Activated naive CD4-positive, alpha-beta T cell treated with anti-CD3 and anti-CD28 coated beads, Interleukin-2, amount 50 U/mL, for 16 hours (primary cell): ENCODE data around the gene BARHL1.

Experiments used
- DNase-seq: peaks from one replicate; pipeline ENCODE4 v3.0.0-alpha.2; 2020

Gene BARHL1

GRCh38 chr9:132588501-132589147 lies 6.2 kb downstream of the BARHL1 start:
- DNase-seq, result no peak

DNA sequence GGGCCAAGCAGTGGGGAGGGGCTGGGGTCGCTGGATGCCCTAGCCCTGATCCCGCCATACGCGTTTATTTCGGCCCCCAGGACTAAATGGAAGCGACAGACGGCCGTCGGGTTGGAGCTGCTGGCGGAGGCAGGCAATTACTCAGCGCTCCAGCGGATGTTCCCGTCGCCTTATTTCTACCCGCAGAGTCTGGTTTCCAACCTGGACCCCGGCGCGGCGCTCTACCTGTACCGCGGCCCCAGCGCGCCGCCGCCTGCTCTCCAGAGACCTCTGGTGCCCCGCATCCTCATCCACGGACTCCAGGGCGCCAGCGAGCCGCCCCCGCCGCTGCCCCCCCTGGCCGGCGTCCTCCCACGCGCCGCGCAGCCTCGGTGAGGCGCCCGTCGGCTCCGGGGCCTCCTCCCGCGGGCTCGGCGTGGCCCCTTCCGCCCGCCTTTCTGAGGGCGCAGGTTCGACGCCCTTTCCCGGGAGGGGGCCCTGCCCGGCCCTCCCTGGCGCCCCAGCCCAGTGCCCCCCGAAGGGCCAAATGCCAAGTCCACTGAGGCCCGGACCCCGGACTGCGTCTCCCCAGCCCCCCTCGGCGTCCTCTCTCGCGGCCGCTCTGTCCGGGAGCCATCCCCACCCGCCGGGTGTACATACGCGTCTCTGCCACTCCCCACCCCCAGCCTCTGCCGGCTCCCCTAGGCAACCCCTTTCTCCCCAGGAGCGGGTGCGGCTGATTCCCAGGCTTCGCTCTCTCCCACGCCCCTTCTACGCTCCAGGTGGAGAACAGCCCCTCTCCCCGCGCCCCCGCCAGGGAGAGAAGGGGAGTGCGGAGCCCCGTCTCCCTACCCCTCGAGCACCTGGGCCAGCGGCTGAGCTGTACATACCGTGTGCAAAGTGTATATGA lies 7.0 kb downstream of the BARHL1 start:
- no peak for DNase-seq

DNA sequence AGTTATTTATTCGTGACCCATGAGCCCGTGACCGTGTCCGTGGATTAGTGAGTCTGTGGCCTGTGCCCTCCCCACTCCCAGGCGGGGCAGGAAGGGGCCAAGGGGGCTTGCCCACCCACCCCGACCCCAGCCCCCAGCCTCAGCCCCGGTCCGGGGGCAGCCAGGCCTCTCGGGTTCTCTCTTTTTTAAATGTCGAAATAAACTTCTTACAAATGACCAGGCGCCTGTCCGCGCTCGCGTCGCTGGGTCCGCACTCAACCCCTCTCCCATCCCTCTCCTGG lies 7.6 kb downstream of the BARHL1 start:
- DNase-seq, result no peak

DNA sequence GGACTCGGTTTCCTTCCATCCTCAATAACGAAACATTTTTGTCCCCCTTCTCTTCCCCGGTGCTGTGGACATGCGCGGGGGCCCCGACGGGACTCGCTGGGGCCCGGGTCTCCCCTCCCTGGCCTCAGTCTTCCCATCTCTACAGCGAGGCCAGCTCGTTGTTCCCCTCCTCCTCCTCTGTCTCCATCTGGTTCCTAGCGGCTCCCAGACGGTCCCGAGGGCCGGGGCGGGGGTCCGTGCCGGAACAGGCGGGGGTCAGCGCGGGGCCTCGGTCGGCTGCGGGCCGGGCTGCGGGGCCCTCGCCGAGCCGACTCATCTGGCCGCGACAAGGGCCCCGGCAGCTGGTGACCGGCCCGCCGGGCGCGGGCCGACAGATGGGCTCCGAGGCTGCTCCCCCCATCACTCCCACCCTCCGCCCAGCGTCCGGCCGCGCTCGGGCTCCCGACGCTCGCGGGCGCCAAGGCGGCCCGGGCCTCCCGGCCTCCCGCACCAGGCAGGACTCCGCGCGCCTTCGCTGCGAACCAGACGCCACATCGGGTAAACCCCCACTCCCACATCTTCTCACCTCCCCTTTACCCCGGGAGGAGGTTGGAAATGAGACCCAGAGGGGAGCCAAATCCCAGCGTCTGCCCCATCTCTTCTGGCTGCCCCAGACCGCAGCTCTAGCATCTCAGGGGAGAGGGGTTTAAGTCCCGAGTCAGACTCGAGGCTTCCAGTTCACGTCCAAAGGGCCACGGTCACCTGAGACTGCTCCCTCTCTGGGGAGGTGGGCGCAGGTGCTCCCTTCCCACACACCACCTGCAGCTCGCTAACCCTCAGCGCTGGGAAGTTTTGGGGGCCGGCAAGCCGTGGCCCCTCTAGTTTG lies 8.1 kb downstream of the BARHL1 start:
- no peak for DNase-seq

- DNase-seq, result no peak
These were observed 8.8 kb downstream of the BARHL1 start for GRCh38 chr9:132591244-132591643.

GRCh38 chr9:132591751-132592314 lies 9.4 kb downstream of the BARHL1 start:
- DNase-seq, result no peak

GRCh38 chr9:132592451-132592850 lies 10.0 kb downstream of the BARHL1 start:
- no peak for DNase-seq

DNA sequence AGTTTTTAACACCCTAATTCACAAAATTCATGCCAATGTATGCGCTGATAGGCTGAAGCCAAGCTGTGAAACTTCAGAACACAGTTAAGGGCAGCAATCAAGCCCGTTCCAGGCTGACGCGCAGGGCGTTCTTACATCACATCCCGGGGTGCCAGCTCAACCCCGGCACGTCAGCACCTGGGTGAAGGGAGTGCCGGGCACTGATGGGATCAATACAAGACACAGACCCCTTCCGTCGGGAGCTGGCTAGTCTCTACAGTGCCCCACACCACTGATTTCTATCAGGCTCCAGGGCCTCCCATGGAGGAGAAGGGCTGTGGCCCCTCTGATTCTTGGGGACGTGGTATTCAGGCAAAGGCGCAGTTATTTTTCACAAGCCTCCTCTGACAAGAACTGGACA lies 12.0 kb downstream of the BARHL1 start:
- DNase-seq, result no peak

- DNase-seq, result no peak
These were observed 12.9 kb downstream of the BARHL1 start for GRCh38 chr9:132595319-132595718.

GRCh38 chr9:132596200-132596599 lies 13.8 kb downstream of the BARHL1 start:
- no peak for DNase-seq

DNA sequence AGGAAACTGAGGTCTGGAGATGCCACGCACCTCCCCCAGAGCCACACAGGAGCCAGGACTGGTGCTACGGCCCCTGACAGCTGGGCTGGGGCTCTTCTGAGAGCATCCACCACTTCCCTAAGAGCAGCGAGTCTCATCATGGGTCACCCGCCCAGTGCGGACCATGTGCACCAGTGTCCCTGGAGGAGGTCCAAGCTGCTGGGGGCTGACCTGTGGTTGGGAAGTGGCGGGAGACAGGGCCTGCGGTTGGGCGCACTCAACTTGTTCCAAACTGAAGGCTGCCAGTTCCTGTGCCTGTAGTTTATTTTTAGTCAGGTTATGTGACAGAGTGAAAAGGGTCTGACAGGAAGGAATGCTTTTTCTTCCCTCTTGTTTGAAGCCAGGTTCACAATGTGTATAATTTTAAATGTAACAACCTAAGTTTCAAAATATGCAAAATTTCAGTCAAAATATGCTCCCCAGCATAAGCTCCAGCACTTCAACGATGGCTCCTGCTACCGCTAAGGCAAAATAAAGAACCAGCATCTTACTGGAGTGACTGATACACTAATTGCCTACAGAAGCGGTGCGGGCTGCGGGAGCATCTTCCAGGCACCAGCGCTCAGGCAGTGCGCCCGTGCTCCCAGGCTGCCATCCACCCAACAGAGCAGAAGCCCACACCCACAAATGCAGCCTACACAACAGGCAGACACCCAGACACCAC lies 14.8 kb downstream of the BARHL1 start:
- no peak for DNase-seq

GRCh38 chr9:132600326-132600984 lies 18.0 kb downstream of the BARHL1 start:
- no peak for DNase-seq

GRCh38 chr9:132602207-132602606 lies 19.8 kb downstream of the BARHL1 start:
- DNase-seq, result no peak

DNA sequence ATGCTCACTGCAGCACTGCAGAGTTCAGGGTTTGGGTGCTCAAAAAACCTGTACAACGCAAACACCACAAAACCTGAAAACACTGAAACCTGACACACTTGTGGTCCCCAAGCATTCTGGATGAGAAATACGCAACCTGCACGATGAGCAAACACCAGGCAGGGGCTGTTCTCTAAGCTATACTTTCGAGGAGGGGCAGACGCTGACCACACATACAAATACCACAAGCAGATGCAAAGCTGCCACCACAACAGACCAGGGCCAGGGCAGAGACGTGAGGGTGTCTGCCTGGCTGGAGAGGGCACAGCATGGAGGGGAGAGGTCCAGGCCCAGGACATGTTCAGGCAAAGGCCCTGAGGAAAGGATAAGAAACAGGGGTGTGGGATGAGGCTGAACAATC lies 23.0 kb downstream of the BARHL1 start:
- no peak for DNase-seq

DNA sequence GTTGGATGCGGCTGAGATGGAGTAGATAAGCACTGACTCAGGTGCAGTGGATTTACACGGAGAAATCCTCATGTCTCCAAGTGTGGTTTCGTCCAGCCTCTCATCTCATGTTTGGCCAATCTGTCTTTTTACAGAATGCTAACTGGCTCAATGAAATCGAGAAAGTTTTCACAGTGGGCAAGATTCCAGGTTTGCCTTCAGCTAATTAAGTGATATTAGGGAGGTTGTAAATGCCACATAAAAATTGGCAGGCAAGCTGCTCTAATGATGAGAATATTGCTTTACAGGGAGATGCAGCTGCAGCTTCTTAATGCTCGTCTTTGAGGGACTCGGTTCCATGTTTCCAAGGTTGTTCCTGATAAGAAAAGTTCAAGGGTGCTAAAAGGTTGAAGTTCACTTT lies 23.7 kb downstream of the BARHL1 start:
- DNase-seq, result no peak

DNA sequence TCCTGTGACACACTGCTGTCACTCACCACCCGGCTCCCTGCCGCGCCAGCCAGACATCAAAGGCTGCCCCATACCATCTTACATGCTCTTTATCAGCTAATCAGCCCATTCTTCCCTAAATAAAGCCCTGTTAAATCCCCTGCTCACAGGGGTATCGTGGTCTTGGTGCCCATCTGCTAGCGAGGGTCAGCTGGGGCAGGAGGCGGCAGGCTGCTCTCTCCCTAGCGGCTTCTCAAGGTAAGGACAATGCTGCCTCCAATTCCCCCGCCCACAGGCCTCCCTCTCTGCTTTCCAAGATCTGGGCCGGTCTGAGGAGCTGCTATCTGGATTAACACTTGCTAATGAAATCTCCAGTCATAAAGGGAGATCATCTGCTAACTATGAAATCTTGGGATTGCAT lies 26.8 kb downstream of the BARHL1 start:
- no peak for DNase-seq

DNA sequence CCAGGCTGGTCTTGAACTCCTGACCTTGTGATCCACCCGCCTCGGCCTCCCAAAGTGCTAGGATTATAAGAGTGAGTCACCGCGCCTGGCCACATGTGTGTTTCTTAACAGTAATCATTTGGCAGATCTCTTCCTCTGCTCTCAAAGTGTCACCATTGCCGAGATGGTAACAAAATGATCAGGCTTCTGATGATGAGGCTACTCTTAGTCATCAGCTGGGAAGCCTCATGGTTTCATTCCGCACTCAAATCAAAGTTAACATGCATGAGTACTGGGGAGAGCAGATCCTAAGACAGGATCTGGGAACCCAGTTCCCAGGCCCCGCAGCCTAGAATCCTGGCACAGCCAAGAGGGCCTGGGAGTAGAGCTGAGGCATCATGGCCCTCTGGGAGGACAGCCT lies 27.4 kb downstream of the BARHL1 start:
- DNase-seq, result no peak

GRCh38 chr9:132610661-132611060 lies 28.3 kb downstream of the BARHL1 start:
- DNase-seq, result no peak

DNA sequence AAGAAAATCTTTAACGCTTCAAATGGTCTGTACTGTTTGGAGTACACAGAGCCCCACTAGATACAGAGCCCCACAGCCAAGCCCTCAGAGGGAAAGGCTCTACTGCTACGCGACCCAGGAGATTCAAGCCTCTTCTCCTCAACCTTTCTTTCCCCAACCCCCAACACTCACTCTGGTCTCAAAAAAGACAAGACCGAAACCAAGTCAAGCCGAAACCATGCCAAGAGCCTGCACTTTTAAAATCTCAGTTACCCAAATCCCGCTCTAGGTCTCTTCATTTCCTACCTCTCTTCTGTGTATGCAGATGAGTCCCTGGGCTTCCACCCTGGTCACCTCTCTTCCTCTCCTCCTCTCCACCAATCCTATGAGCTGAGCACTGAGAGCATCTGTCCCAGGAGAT lies 31.9 kb downstream of the BARHL1 start:
- no peak for DNase-seq

GRCh38 chr9:132615774-132616173 lies 33.4 kb downstream of the BARHL1 start:
- DNase-seq, result no peak

- no peak for DNase-seq
These were observed 34.3 kb downstream of the BARHL1 start for GRCh38 chr9:132616725-132617124.

DNA sequence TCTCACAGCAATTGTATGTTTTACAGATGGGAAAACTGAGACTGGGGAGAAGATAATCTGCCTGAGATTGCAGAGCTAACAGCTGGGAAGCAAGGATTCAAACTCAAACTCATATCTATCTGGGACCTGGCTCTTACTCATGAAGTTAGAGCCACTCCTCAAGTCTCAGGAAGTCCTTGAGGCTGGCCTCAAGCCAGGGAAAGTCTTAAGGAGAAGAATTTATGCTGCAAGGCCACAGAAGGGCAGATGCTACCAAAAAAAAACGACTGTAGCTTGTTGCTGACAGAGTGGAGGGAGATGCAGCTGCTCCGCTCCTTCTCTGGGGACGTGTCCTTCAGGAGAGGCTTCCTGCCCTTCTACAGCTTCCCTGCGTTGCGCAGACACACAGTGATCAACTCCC lies 39.8 kb downstream of the BARHL1 start:
- DNase-seq, result no peak
